Glomerular visceral epithelial cell (primary cell): Measurements from ENCODE around the gene ATP8A2.

Experiments used
- DNase-seq: peaks from one replicate; pipeline ENCODE4 v3.0.0-alpha.2; 2016; ENCODE audit errors: extremely low spot score

The ATP8A2 gene

DNA sequence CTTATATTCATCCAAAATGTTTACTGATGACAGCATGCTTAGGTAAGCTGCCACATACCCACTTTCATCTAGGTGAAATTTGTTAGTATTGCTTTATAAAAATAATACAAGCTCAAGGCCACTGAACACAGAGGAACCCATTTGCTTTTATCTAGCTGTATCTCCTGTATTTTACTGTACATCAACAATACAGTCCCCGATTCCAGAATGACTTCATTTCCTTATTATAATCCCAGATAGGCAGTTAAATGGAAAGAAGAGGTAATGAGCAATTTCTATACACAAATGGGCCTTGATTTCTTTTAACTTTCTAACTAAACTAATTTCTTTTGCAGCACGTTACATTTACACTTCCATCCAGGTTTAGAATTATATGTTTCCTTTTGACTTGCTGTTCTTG, 593.8 kb downstream of the ATP8A2 start:
- no peak for DNase-seq

- peak; percentile 42 for DNase-seq
Observed at GRCh38 chr13:25966086-25966485, 594.3 kb downstream of the ATP8A2 start.

GRCh38 chr13:25967144-25967543, 595.4 kb downstream of the ATP8A2 start:
- no peak for DNase-seq

DNA sequence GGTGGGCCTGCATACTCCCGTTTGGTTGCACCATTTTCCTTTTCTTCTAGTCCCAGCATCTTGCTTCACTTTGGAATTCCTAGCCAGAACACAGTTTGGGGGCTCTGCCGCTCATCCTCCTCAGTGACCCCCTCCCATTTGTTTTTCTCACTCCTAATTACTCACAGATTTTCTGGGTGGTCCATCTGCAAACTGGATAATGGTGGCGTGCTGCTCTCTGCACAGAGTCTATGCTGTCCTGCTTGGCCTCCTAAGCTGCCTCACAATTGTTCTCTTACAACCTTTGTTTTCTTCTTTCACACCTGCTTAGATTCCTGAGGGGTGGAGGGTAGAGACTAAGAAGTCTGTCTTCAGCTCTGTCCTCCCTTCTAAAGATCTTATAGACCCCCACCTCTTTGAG, 599.3 kb downstream of the ATP8A2 start:
- no peak for DNase-seq

DNA sequence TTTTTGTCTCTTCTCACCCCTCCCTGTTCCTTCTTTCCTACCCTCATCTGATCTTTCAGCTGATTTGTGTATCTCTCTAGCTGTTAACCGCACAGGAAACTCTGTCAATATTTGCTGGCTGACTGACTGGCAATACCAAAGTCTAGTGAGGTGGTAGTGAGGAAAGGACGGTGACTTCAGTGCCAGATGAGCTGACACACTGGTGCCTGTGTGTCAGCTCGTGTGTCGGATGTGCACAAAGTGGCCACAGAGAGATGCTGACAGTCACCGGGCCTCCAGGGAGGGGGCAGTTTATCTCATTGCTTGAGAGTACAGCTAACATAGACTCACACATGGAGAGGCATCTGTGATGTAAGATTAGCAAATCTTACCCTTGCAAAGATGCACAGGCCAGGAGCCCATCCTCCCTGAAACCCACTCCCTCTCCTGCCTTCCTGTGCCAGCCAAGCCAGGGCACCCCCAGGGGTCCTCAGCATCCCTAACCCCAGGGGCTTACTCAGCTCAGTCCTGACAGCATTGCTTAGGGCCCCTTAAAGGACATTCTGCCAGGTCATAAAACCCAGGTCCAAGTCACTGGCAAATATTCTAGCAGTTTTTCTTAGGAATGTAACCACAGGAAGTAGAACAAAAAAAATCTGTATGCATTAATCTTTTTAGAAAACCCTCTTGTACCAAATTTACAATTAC, 599.8 kb downstream of the ATP8A2 start:
- no peak for DNase-seq

GRCh38 chr13:25973085-25973484, 601.3 kb downstream of the ATP8A2 start:
- DNase-seq: no peak

GRCh38 chr13:25973576-25973975, 601.8 kb downstream of the ATP8A2 start:
- no peak for DNase-seq

GRCh38 chr13:25977216-25977615, 605.4 kb downstream of the ATP8A2 start:
- DNase-seq: peak; percentile 23

GRCh38 chr13:25977671-25978070, 605.9 kb downstream of the ATP8A2 start:
- no peak for DNase-seq

GRCh38 chr13:25978961-25979360, 607.2 kb downstream of the ATP8A2 start:
- DNase-seq: peak; percentile 52

DNA sequence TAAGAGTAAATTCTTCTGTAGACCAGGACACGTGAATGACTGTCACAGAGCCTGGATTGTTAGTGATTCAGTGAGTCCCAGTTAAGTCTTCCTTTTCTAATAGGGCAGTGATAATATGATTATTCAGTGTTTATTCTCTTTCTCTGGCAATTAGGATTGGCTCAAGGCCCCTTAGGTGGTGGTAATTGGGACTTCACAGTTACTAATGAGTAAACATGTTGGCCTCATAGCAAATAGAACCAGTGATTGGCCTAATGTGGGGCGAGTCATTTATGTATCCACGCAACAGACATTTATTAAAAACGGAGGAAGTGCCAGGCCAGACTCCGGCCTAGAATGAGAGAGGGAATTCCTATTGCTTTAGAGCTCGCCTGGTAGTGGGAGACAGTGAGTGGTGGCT, 607.6 kb downstream of the ATP8A2 start:
- no peak for DNase-seq

DNA sequence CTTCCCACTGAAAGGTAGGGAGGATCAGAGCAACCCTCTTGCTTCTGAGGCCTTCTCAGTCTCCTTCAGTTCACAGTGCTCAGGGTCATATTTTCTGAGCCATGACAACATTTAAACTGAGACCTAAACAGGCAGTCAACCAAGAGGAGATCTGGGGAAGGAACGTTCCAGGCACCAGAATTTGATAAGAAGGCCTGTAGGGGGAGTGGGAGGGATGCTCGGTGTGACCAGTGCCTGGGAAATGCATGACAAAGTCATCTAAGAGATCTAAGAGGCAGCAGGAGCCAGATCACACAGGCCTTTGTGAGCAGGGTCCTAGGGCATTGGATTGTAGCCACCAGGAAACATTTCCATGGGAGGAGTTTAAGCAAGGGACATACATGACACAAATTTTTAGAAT, 608.5 kb downstream of the ATP8A2 start:
- DNase-seq: peak; percentile 31

DNA sequence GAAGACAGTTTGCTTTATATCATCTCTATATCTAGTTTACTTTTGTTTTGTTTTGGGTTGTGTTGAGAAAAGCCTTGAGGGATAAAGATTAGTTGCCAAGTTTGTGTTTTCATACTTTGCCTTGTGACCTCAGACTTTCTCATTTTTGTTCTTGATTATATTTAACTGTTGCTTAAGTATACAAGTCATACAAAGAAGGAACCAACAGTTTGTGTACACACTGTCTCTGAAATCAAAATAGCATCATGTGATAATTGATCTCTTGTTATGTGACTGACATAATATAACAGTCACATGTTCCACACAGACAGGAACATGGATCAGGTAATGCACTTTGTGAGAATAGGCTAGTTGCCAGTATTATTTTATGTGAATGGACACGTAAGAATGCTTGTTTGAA, 609.3 kb downstream of the ATP8A2 start:
- no peak for DNase-seq

- DNase-seq: no peak
Observed at GRCh38 chr13:25982907-25983306, 611.1 kb downstream of the ATP8A2 start.

DNA sequence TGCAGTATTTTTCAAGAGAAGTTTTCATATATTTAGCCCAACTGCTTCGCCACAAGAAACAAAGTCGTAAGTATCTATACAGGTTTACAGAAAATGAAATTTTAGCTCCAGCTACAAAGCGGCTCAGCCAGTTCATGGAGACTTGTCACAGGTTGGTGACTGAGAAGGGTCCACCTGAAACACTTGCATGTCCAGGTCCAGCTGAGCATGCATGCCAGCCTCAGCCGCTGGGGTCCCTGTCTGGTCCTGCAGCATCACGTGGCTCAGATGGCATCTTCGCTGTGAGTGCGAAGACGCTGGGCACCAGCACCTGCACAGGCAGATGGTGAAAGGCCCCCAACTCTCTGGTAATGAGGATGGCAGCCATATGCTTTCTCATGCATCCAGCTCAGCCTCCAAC, 616.2 kb downstream of the ATP8A2 start:
- DNase-seq: no peak

DNA sequence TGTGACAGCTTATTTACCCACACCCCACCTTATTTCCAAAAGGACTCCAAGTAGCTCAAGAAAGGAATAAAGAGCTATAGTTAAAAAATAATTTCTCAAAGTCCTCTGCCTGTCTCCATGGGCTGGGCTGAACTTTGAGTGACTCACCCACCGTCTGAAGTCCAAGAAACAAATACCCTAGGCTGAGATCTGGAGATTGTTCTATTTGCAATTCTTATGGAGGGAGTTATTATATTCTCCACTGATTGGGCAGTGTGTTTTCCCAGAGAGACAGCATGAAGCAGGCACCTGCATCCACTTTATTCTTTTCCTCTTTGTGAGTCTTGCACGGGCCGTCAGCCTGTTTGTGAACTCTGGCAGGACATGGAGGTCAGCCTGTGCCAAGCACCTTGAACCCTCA, 616.9 kb downstream of the ATP8A2 start:
- peak; percentile 32 for DNase-seq

DNA sequence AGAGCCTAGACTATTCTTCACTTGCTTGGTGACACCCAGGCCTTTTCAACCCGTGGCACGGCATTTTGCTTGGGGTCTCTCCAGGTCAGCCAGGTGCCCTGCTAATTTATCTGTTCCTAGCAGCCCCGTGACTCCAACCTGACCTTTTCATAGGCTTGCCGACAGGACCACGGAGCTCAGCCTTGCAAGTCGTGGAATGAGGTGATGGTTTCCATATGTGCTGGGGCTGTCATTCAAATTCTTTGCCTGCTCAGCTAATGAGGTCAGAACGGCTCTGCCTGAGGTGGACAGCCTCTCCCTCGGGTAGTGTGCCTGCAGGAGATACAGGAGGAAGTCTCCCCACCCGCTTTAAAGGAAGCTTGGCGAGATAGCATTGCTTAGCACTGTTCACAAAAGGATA, 619.0 kb downstream of the ATP8A2 start:
- DNase-seq: peak; percentile 50

DNA sequence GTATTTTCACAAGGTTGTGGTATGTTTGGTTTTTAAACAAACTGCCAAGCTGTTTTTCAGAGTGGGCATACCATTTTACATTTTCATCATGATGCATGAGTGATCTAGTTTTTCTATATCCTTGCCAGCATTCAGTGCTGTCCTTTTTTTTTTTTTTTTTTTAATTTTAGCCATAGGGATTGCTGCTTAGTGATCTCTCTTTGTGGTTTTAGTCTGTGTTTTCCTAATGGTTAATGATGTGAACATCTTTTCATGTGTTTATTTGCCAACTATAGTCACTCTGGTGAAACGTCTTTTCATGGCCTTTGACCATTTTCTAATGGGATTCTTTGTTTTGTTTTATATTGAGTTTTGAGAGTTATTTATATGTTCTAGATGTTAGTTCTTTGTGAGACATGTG, 620.3 kb downstream of the ATP8A2 start:
- DNase-seq: peak; percentile 56

GRCh38 chr13:26007261-26008125, 635.7 kb downstream of the ATP8A2 start:
- DNase-seq: peak; percentile 11

DNA sequence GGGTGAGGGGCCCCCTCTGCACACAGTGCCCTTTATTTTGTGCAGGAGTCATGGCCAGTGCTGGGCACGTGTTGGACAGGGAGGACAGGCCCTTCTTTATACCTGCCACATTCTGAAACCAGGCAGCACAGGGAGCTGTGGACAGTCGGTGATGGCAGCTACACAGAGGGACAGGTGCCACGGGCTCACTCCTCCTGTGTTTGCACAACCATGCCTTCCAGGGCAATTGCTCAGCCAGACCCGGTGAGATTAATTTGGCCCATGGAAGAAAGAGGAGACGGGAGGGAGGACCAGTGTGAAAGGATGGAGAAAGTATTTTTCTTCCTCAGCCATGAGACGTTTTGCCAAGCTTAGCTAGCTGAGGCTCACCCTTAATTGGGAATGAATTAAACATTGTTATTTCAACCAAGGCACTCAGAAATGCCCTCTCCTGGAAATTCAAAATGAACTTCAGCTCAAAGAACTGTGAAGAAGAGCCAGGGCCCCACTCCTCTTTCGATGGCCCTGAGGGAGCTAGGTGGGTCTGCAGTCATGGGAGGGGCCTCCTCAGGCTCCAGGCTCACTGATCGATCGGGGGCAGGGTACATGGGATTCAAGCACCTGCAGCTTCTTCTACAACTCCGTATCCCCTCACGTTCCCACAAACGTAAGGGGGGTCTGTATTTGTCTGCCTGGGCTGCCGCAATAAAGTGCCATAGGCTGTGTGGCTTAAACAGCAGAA, 638.9 kb downstream of the ATP8A2 start:
- DNase-seq: no peak

GRCh38 chr13:26011208-26011573, 639.4 kb downstream of the ATP8A2 start:
- DNase-seq: no peak

- no peak for DNase-seq
Observed at GRCh38 chr13:26011996-26012821, 640.4 kb downstream of the ATP8A2 start.
